BJ (cell line): ENCODE data around the gene CEP170B. TPM values are rescaled to one million over a fixed set of nuclear protein-coding genes. Genes with fewer than 3 reads are reported as not detected.

Experiments
- CTCF ChIA-PET: fragments of 350-600 bp; formaldehyde crosslinking; extraction: SDS; loops from one replicate; lab custom pipeline; 2021; ENCODE audit warnings: antibody characterized with exemption, inconsistent platforms; lab: Yijun Ruan, JAX
- POLR2A ChIA-PET: fragments of 300-600 bp; sonication (Branson Sonifier 250); formaldehyde crosslinking; extraction: SDS; loops from one replicate; lab custom pipeline; 2021; ENCODE audit warnings: antibody characterized with exemption; lab: Charles Lee
- DNase-seq: peaks from one replicate; pipeline ENCODE4 v3.0.0-alpha.2; 2011; ENCODE audit warnings: low read depth
- H3K27me3 ChIP-seq: 2 replicates; pipeline ENCODE4 v1.6.0; 2011; ENCODE audit warnings: low read length; ENCODE audit not compliant: control insufficient read depth, insufficient read depth
- H3K36me3 ChIP-seq: 2 replicates; pipeline ENCODE4 v1.5.1; 2011; ENCODE audit warnings: low read length; ENCODE audit not compliant: control insufficient read depth, insufficient read depth
- H3K4me3 ChIP-seq: 2 replicates; pipeline ENCODE4 v1.5.1; 2011; ENCODE audit warnings: low read depth, mild to moderate bottlenecking, control low read depth, low read length
- polyA plus RNA-seq: library from polyadenylated mRNA; depleted of rRNA; stranded (reverse); fragments of >200 nt; gene quantifications from 2 replicates; pipeline ENCODE4 v1.2.3, GENCODE V29; 2011
- TF ChIP-seq, protein P1 (sequence below): IDR thresholded peaks from 2 replicates; pipeline ENCODE4 v1.5.1; 2011; ENCODE audit warnings: low read depth, mild to moderate bottlenecking, control low read depth, inconsistent platforms, low read length, moderate library complexity; ENCODE audit not compliant: insufficient read depth

The CEP170B gene
- polyA plus RNA-seq, 1 experiment = 8.0 TPM

- CTCF ChIA-PET = interaction anchor here (0.6 to 3.4 kb wide), 16 partner anchors 17 to 267 kb away, joined by 3 to 42 read pairs (median 4); partner anchors contain the start of gene ZBTB42
- no peaks in the 10 kb centered on the region for H3K27me3 ChIP-seq
- no peaks in the 10 kb centered on the region for H3K36me3 ChIP-seq
- no peak for DNase-seq
- POLR2A ChIA-PET = no interaction called here
- TF ChIP-seq, protein P1, sequence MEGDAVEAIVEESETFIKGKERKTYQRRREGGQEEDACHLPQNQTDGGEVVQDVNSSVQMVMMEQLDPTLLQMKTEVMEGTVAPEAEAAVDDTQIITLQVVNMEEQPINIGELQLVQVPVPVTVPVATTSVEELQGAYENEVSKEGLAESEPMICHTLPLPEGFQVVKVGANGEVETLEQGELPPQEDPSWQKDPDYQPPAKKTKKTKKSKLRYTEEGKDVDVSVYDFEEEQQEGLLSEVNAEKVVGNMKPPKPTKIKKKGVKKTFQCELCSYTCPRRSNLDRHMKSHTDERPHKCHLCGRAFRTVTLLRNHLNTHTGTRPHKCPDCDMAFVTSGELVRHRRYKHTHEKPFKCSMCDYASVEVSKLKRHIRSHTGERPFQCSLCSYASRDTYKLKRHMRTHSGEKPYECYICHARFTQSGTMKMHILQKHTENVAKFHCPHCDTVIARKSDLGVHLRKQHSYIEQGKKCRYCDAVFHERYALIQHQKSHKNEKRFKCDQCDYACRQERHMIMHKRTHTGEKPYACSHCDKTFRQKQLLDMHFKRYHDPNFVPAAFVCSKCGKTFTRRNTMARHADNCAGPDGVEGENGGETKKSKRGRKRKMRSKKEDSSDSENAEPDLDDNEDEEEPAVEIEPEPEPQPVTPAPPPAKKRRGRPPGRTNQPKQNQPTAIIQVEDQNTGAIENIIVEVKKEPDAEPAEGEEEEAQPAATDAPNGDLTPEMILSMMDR = peak; percentile 82
- no peak overlapping the region for H3K4me3 ChIP-seq
Observed at GRCh38 chr14:104820669-104821228, 44.3 kb upstream of the CEP170B start.

GRCh38 chr14:104821229-104821945 lies 43.7 kb upstream of the CEP170B start:
- Histone ChIP-seq H3K4me3 (no peak overlapping the region), H3K27me3 (no peaks in the 10 kb centered on the region), H3K36me3 (no peaks in the 10 kb centered on the region)
- no peak for DNase-seq
- POLR2A ChIA-PET = no interaction called here
- TF ChIP-seq, protein P1 = no peak
- CTCF ChIA-PET = interaction anchor here (0.8 to 3.4 kb wide), 15 partner anchors 18 to 266 kb away, joined by 3 to 42 read pairs (median 4); partner anchors contain the start of gene ZBTB42

DNA sequence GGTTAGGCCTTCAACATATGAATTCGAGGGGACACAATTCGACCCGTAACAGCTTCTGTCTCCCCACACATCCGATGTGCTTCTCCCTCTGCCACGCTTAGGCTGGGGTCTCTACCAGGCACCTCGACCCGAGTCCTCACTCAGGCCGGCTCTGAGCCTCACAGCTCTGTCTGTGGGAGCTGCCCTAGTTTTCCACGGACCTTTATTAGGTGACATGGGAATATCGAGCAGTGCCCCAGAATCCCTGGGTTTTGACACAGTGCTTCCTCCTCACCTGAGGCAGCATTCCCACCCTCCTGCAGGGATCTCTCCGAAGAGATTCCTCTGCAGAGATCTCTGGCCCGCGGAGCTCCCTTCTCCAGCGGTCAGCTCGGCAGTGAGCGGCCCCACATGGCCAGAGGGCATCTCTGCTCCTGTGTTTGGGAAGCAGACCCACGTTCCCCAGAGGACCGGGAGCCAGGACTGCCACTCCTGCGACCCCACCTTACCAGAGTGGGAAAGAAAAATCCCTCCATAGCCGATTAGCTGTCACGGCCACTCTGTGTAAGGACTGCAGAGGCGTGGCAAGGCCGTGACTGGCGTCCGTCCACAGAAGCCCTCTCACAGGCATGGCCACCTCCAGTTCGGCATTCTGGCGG lies 43.0 kb upstream of the CEP170B start:
- TF ChIP-seq, protein P1 = no peak
- Histone ChIP-seq H3K4me3 (no peak overlapping the region), H3K27me3 (no peaks in the 10 kb centered on the region), H3K36me3 (no peaks in the 10 kb centered on the region)
- ChIA-PET CTCF (interaction anchor here (1.3 to 3.4 kb wide), 5 partner anchors 21 to 58 kb away, joined by 3 to 42 read pairs (median 11); partner anchors contain the start of gene ZBTB42), POLR2A (no interaction called here)
- DNase-seq = no peak

DNA sequence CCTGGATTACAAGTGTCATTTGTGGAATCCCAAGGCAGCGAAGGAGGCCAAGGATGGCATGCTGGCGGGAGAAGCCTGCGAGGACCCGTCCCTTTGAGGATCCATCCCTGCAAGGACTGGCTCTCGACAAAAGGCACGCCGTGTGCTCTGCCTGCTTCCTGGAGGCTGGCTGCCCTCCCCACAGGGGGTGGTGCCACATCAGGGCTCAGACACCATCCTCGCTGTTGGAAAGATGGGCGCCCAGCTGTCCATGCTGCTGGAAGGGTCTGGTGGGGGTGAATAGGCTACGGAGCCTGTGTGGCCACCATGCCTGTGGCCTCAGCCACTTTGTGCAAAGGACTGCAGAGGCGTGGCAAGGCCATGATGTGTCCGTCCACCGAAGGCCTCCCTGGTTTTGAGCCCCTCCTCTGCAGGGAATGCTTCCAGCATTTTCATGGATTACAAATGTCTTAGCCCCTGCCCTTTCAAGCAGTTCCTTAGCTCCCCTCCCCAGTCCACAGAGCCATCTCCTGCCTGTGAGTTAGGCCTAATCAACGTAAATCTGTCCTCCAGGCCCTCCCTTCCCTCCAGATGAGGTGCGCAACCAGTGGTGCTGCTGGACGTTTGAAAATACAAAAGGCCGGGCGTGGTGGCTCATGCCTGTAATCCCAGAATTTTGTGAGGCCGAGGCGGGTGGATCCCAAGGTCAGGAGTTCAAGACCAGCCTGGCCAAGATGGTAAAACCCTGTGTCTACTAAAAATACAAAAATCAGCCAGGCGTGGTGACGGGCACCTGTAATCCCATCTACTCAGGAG lies 42.0 kb upstream of the CEP170B start:
- TF ChIP-seq, protein P1 = no peak
- Histone ChIP-seq H3K27me3 (no peaks in the 10 kb centered on the region), H3K4me3 (no peak overlapping the region), H3K36me3 (no peaks in the 10 kb centered on the region)
- CTCF ChIA-PET = interaction anchor here (3.4 kb wide), 1 partner anchor 53 kb away, joined by 42 read pairs; no protein-coding TSS in a partner anchor
- no peak for DNase-seq
- POLR2A ChIA-PET = no interaction called here
